ENCODE results near the gene BRI3.
A peak's percentile ranks its signal among the peaks of the same experiment; 100 is the strongest.

BRI3 gene

GRCh38 chr7:98240961-98241673, 40.4 kb upstream of the BRI3 start:
- Histone ChIP-seq H3K27ac (ENCODE audit: low read depth, low read length) (no peak overlapping the region), H3K9me3 (ENCODE audit: insufficient read depth, low read depth, low read length) (no peaks in the 10 kb centered on the region), H3K4me3 (ENCODE audit: low read length) (no peak overlapping the region), H3K9ac (ENCODE audit: low read depth, low read length) (no peak overlapping the region), H3K36me3 (ENCODE audit: insufficient read depth, low read length) (0 out of 2 replicates have a peak, but pooled peaks cover 3% of the 10 kb centered on the region), H3K4me1 (ENCODE audit: insufficient read depth, low read length) (no peaks in the 10 kb centered on the region), H3K27me3 (ENCODE audit: insufficient read depth, low read length) (no peaks in the 10 kb centered on the region)
- 79% methylated on average over 19 of the region's 19 CpGs for WGBS

- Histone ChIP-seq H3K27me3 (ENCODE audit: insufficient read depth, low read length) (no peaks in the 10 kb centered on the region), H3K9ac (ENCODE audit: low read depth, low read length) (no peak overlapping the region), H3K27ac (ENCODE audit: low read depth, low read length) (no peak overlapping the region), H3K4me1 (ENCODE audit: insufficient read depth, low read length) (no peaks in the 10 kb centered on the region), H3K9me3 (ENCODE audit: insufficient read depth, low read depth, low read length) (no peaks in the 10 kb centered on the region), H3K36me3 (ENCODE audit: insufficient read depth, low read length) (0 out of 2 replicates have a peak, but pooled peaks cover 3% of the 10 kb centered on the region), H3K4me3 (ENCODE audit: low read length) (no peak overlapping the region)
- WGBS, result 85% methylated on average over 16 of the region's 16 CpGs
Measured at GRCh38 chr7:98241674-98242241, 39.7 kb upstream of the BRI3 start.

- Histone ChIP-seq H3K4me3 (ENCODE audit: low read length) (no peak overlapping the region), H3K9me3 (ENCODE audit: insufficient read depth, low read depth, low read length) (no peaks in the 10 kb centered on the region), H3K27me3 (ENCODE audit: insufficient read depth, low read length) (no peaks in the 10 kb centered on the region), H3K36me3 (ENCODE audit: insufficient read depth, low read length) (0 out of 2 replicates have a peak, but pooled peaks cover 3% of the 10 kb centered on the region), H3K9ac (ENCODE audit: low read depth, low read length) (no peak overlapping the region), H3K4me1 (ENCODE audit: insufficient read depth, low read length) (no peaks in the 10 kb centered on the region), H3K27ac (ENCODE audit: low read depth, low read length) (no peak overlapping the region)
- WGBS, result 74% methylated on average over 1 of the region's 1 CpG
Measured at GRCh38 chr7:98242342-98242741, 39.1 kb upstream of the BRI3 start.

GRCh38 chr7:98242934-98243333, 38.6 kb upstream of the BRI3 start:
- Histone ChIP-seq H3K4me3 (ENCODE audit: low read length) (no peak overlapping the region), H3K27me3 (ENCODE audit: insufficient read depth, low read length) (no peaks in the 10 kb centered on the region), H3K4me1 (ENCODE audit: insufficient read depth, low read length) (no peaks in the 10 kb centered on the region), H3K36me3 (ENCODE audit: insufficient read depth, low read length) (0 out of 2 replicates have a peak, but pooled peaks cover 3% of the 10 kb centered on the region), H3K27ac (ENCODE audit: low read depth, low read length) (no peak overlapping the region), H3K9ac (ENCODE audit: low read depth, low read length) (no peak overlapping the region), H3K9me3 (ENCODE audit: insufficient read depth, low read depth, low read length) (no peaks in the 10 kb centered on the region)
- 88% methylated on average over 4 of the region's 4 CpGs for WGBS

GRCh38 chr7:98244871-98245270, 36.6 kb upstream of the BRI3 start:
- H3K4me3 ChIP-seq (ENCODE audit: low read length), result no peak overlapping the region
- no peaks in the 10 kb centered on the region for H3K27me3 ChIP-seq (ENCODE audit: insufficient read depth, low read length)
- no peaks in the 10 kb centered on the region for H3K9me3 ChIP-seq (ENCODE audit: insufficient read depth, low read depth, low read length)
- 93% methylated on average over 14 of the region's 14 CpGs for WGBS
- no peak overlapping the region for H3K9ac ChIP-seq (ENCODE audit: low read depth, low read length)
- H3K4me1 ChIP-seq (ENCODE audit: insufficient read depth, low read length), result no peaks in the 10 kb centered on the region
- H3K36me3 ChIP-seq (ENCODE audit: insufficient read depth, low read length), result no peaks in the 10 kb centered on the region
- H3K27ac ChIP-seq (ENCODE audit: low read depth, low read length), result no peak overlapping the region

DNA sequence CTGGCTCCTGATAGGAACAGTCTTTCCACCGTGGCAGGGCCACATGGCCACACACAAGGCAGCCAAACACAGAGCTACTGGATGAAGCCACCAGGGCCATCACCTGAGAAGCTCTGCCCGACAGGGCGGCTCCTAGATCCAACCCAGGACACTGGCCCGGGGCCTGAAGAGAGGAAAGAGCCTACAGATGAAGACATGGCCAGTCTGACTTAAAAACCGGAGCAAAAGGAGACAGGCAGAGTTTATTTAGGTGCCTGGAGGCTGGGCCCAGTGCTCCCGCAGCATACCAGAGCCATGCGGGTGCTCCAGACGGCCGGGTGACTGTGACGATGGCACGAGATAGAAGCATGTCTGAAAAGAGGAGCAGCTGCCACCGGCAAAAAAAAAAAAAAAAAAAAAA, 33.3 kb upstream of the BRI3 start:
- H3K4me1 ChIP-seq (ENCODE audit: insufficient read depth, low read length), result 0 out of 2 replicates have a peak, but pooled peaks cover 7% of the 10 kb centered on the region
- no peaks in the 10 kb centered on the region for H3K36me3 ChIP-seq (ENCODE audit: insufficient read depth, low read length)
- 94% methylated on average over 12 of the region's 12 CpGs for WGBS
- H3K27me3 ChIP-seq (ENCODE audit: insufficient read depth, low read length), result no peaks in the 10 kb centered on the region
- no peaks in the 10 kb centered on the region for H3K9me3 ChIP-seq (ENCODE audit: insufficient read depth, low read depth, low read length)
- H3K4me3 ChIP-seq (ENCODE audit: low read length), result no peak overlapping the region
- H3K9ac ChIP-seq (ENCODE audit: low read depth, low read length), result no peak overlapping the region
- H3K27ac ChIP-seq (ENCODE audit: low read depth, low read length), result no peak overlapping the region

GRCh38 chr7:98249106-98249505, 32.4 kb upstream of the BRI3 start:
- H3K36me3 ChIP-seq (ENCODE audit: insufficient read depth, low read length), result no peaks in the 10 kb centered on the region
- H3K27ac ChIP-seq (ENCODE audit: low read depth, low read length), result no peak overlapping the region
- no peak overlapping the region for H3K9ac ChIP-seq (ENCODE audit: low read depth, low read length)
- WGBS, result 88% methylated on average over 6 of the region's 6 CpGs
- no peaks in the 10 kb centered on the region for H3K27me3 ChIP-seq (ENCODE audit: insufficient read depth, low read length)
- no peaks in the 10 kb centered on the region for H3K9me3 ChIP-seq (ENCODE audit: insufficient read depth, low read depth, low read length)
- 0 out of 2 replicates have a peak, but pooled peaks cover 7% of the 10 kb centered on the region for H3K4me1 ChIP-seq (ENCODE audit: insufficient read depth, low read length)
- H3K4me3 ChIP-seq (ENCODE audit: low read length), result no peak overlapping the region

- H3K4me1 ChIP-seq (ENCODE audit: insufficient read depth, low read length), result 0 out of 2 replicates have a peak, but pooled peaks cover 7% of the 10 kb centered on the region
- peak overlapping the region; percentile 76 for H3K4me3 ChIP-seq (ENCODE audit: low read length)
- 58% methylated on average over 3 of the region's 3 CpGs for WGBS
- H3K27ac ChIP-seq (ENCODE audit: low read depth, low read length), result no peak overlapping the region
- no peaks in the 10 kb centered on the region for H3K27me3 ChIP-seq (ENCODE audit: insufficient read depth, low read length)
- no peaks in the 10 kb centered on the region for H3K36me3 ChIP-seq (ENCODE audit: insufficient read depth, low read length)
- H3K9me3 ChIP-seq (ENCODE audit: insufficient read depth, low read depth, low read length), result no peaks in the 10 kb centered on the region
- no peak overlapping the region for H3K9ac ChIP-seq (ENCODE audit: low read depth, low read length)
Measured at GRCh38 chr7:98250789-98251188, 30.7 kb upstream of the BRI3 start.

GRCh38 chr7:98251231-98251600, 30.3 kb upstream of the BRI3 start:
- 0 out of 2 replicates have a peak, but pooled peaks cover 7% of the 10 kb centered on the region for H3K4me1 ChIP-seq (ENCODE audit: insufficient read depth, low read length)
- H3K36me3 ChIP-seq (ENCODE audit: insufficient read depth, low read length), result no peaks in the 10 kb centered on the region
- no peaks in the 10 kb centered on the region for H3K27me3 ChIP-seq (ENCODE audit: insufficient read depth, low read length)
- H3K27ac ChIP-seq (ENCODE audit: low read depth, low read length), result no peak overlapping the region; the same call in 1 of the 2 replicates
- 25% methylated on average over 9 of the region's 9 CpGs for WGBS
- peak overlapping the region; percentile 76 for H3K4me3 ChIP-seq (ENCODE audit: low read length)
- no peaks in the 10 kb centered on the region for H3K9me3 ChIP-seq (ENCODE audit: insufficient read depth, low read depth, low read length)
- H3K9ac ChIP-seq (ENCODE audit: low read depth, low read length), result no peak overlapping the region

DNA sequence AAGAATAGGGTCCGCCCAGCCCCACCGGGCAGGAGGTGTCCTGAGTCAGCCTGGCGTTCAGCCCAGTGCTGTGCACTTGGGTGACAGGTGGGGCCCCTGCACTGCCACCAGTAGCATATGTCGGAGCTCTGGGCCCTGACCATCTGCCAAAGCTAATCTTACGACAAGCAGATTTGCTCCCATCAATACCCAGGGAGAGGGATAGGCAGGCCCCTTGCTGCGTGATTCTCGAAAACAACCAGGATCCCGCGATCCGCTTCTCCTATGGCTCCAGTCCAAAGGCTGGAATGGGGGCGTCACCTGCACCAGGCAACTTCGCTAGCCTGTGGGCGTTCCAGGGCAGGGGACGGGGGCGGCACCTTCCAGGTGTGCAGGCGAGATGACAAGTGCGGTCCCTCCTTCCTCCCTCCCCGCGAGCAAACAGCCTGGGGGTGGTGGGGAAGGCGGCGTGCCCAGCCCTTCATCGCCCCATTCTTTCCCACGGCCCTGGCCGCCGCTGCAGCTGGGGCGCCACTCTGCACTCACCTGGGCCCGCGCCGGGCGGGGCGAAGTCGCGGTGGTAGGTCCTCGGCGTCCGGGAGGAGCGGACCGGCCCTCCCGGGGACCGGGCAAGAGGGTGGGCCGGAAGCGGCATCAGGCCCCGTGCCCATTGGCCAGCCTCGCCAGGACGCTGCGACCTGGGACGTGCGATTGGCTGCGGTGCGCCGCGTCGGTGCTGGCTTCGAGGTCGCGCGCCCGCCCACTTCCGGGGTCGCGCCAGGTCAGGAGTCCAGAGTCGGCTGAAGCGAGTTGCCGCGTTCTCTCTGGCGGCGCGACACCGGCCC, 29.7 kb upstream of the BRI3 start, which contains the start of gene TECPR1:
Gene TECPR1 (minus strand): TSS at position 632 of the 824 bp plus-strand sequence. CDS start 6,086 bp downstream, outside the sequence.
- Histone ChIP-seq H3K9me3 (ENCODE audit: insufficient read depth, low read depth, low read length) (no peaks in the 10 kb centered on the region), H3K4me3 (ENCODE audit: low read length) (peak within 1 kb of the TSS; percentile 76), H3K27me3 (ENCODE audit: insufficient read depth, low read length) (no peaks in the 10 kb centered on the region), H3K27ac (ENCODE audit: low read depth, low read length) (peak within 1 kb of the TSS; percentile 64; the same call in 1 of the 2 replicates), H3K36me3 (ENCODE audit: insufficient read depth, low read length) (peaks cover 5% of the 10 kb centered on the region; the same call in 1 of the 2 replicates), H3K9ac (ENCODE audit: low read depth, low read length) (peak within 1 kb of the TSS; percentile 66), H3K4me1 (ENCODE audit: insufficient read depth, low read length) (0 out of 2 replicates have a peak, but pooled peaks cover 7% of the 10 kb centered on the region)
- WGBS, result under 1% methylated on average over 69 of the region's 69 CpGs

Measured in HUES64 (cell line).